HepG2 (cell line): Measurements from ENCODE around the gene LRRC10B. TPM values are rescaled to one million over a fixed set of nuclear protein-coding genes. Genes with fewer than 3 reads are reported as not detected.

Experiments
- ATAC-seq: fragments of 200-7000 bp; cut with Tn5 transposase; 3 replicates; pipeline ENCODE4 v1.9.1; 2020; ENCODE audit warnings: mild to moderate bottlenecking, moderate library complexity
- BruUV-seq: library from RNA; stranded (reverse); fragments of 400-500 nt; replicated peaks from 2 replicates; lab custom pipeline; 2021; lab: Mats Ljungman, UMichigan
- CTCF ChIA-PET: fragments of 300-600 bp; formaldehyde crosslinking; extraction: SDS; loops from one replicate; lab custom pipeline; 2021; ENCODE audit warnings: low total read pairs, inconsistent platforms, low intra/inter-chr PET ratio; lab: Yijun Ruan, JAX
- POLR2A ChIA-PET: fragments of 350-600 bp; sonication (Branson Sonifier 250); formaldehyde crosslinking; loops from one replicate; lab custom pipeline; 2020; ENCODE audit warnings: antibody characterized with exemption, inconsistent platforms; lab: Yijun Ruan, JAX
- DNase-seq: peaks from one replicate; pipeline ENCODE4 v3.0.0-alpha.2; 2015; ENCODE audit warnings: low spot score
- FAIRE-seq: peaks from 3 replicates; lab custom pipeline; 2011; peaks lifted over from hg19 to GRCh38; lab: Jason Lieb, UNC
- H2AFZ ChIP-seq: one replicate; pipeline ENCODE4 v1.6.1; 2011; ENCODE audit warnings: low read length, inconsistent platforms
- H3K27ac ChIP-seq: fragments of 300-600 bp; 3 replicates; pipeline ENCODE4 v1.8.0; 2011; ENCODE audit warnings: mixed run types, mild to moderate bottlenecking, mixed read lengths, low read length, inconsistent platforms; ENCODE audit not compliant: insufficient read depth; ENCODE audit errors: extremely low read length
- H3K27me3 ChIP-seq, 2 experiments: fragments of 200-600 bp in 1 of 2; 2 replicates in 1 of 2; 3 replicates in 1 of 2; pipeline versions ENCODE4 v1.6.0 to v1.8.0; 2011; ENCODE audit warnings: low read length in 2 of 2, mild to moderate bottlenecking in 2 of 2, moderate library complexity in 2 of 2, inconsistent platforms in 1 of 2; ENCODE audit not compliant: insufficient read depth in 2 of 2, control insufficient read depth in 1 of 2
- H3K36me3 ChIP-seq, 2 experiments: fragments of 200-600 bp in 1 of 2; replicated peaks in 1 of 2; 2 replicates in 1 of 2; 3 replicates in 1 of 2; pipeline versions ENCODE4 v1.5.1 to v1.8.0; 2011; ENCODE audit warnings: low read length in 2 of 2, inconsistent platforms in 1 of 2; ENCODE audit not compliant: insufficient read depth in 2 of 2, control insufficient read depth in 1 of 2
- H3K4me1 ChIP-seq: 2 replicates; pipeline ENCODE4 v1.5.1; 2012; ENCODE audit warnings: low read length, inconsistent platforms; ENCODE audit not compliant: insufficient read depth
- H3K4me2 ChIP-seq: 2 replicates; pipeline ENCODE4 v1.6.0; 2011; ENCODE audit warnings: low read depth, low read length, inconsistent platforms
- H3K4me3 ChIP-seq, 3 experiments: fragments of 200-600 bp in 1 of 3; sonication (generic), shearing (Covaris generic) in 1 of 3; replicated peaks in 1 of 3; 2 replicates each; pipeline ENCODE4 v1.5.1; 2011 to 2016; ENCODE audit warnings: low read length in 3 of 3, inconsistent platforms in 2 of 3, low read depth in 2 of 3, mild to moderate bottlenecking in 2 of 3, control low read depth in 1 of 3, mixed read lengths in 1 of 3; ENCODE audit not compliant: insufficient read depth in 1 of 3
- H3K79me2 ChIP-seq: one replicate; pipeline ENCODE4 v1.6.1; 2011; ENCODE audit warnings: low read length, inconsistent platforms; ENCODE audit not compliant: insufficient read depth
- H3K9ac ChIP-seq: 2 replicates; pipeline ENCODE4 v1.6.0; 2011; ENCODE audit warnings: mild to moderate bottlenecking, low read depth, low read length, inconsistent platforms; ENCODE audit not compliant: insufficient read depth
- H3K9me3 ChIP-seq: 2 replicates; pipeline ENCODE4 v1.5.1; 2012; ENCODE audit warnings: mild to moderate bottlenecking, low read length
- H4K20me1 ChIP-seq: 2 replicates; pipeline ENCODE4 v1.6.0; 2011; ENCODE audit warnings: inconsistent platforms, mild to moderate bottlenecking, low read length, moderate library complexity; ENCODE audit not compliant: insufficient read depth
- AGO2 ChIP-seq: fragments of 200-400 bp; formaldehyde crosslinking; optimal IDR thresholded peaks from 2 replicates; pipeline ENCODE3; 2017; ENCODE audit warnings: mild to moderate bottlenecking, low read depth, low read length, moderate library complexity
- ESRRA ChIP-seq: sonication (generic); formaldehyde crosslinking; IDR thresholded peaks from 2 replicates; pipeline ENCODE4 v1.5.1; 2020; ENCODE audit warnings: mild to moderate bottlenecking, low read depth, missing genetic modification reagents
- HNF4A ChIP-seq: sonication (generic); formaldehyde crosslinking; IDR thresholded peaks from 2 replicates; pipeline ENCODE4 v1.4.0; 2020; ENCODE audit warnings: missing genetic modification reagents
- HNF4G ChIP-seq, 2 experiments: sonication (generic) in 1 of 2; formaldehyde crosslinking in 1 of 2; IDR thresholded peaks; 2 replicates each; pipeline versions ENCODE4 v1.4.0 to v1.6.1; 2011 to 2020; ENCODE audit warnings: borderline replicate concordance in 2 of 2, low read depth in 2 of 2, mild to moderate bottlenecking in 2 of 2, low read length in 1 of 2, missing genetic modification reagents in 1 of 2, moderate library complexity in 1 of 2
- TOPORS ChIP-seq: sonication (generic); formaldehyde crosslinking; IDR thresholded peaks from 2 replicates; pipeline ENCODE4 v1.8.0; 2023; ENCODE audit warnings: mild to moderate bottlenecking, missing genetic modification reagents
- ZNF687 ChIP-seq: sonication (generic); formaldehyde crosslinking; IDR thresholded peaks from 2 replicates; pipeline ENCODE4 v1.5.1; 2020; ENCODE audit warnings: mild to moderate bottlenecking, missing genetic modification reagents, moderate library complexity
- ZNF704 ChIP-seq: sonication (generic); formaldehyde crosslinking; IDR thresholded peaks from 2 replicates; pipeline ENCODE4 v1.8.1; 2023; ENCODE audit warnings: mild to moderate bottlenecking, inconsistent platforms, moderate library complexity, missing genetic modification reagents, borderline replicate concordance
- ZNF788 ChIP-seq: sonication (generic); formaldehyde crosslinking; IDR thresholded peaks from 2 replicates; pipeline ENCODE4 v1.5.0; 2020; ENCODE audit warnings: mild to moderate bottlenecking, missing genetic modification reagents, borderline replicate concordance
- WGBS: methylation state at CpG from one replicate; pipeline ENCODE4 v1.1.6; 2017; ENCODE audit warnings: low lambda C conversion rate; 5-methylcytosine and 5-hydroxymethylcytosine counted together
- in situ Hi-C: cut with HindIII; loops from 2 replicates; pipeline ENCODE4 v1.10.0; 2017; ENCODE audit warnings: low pct_unique_long_range_greater_than_20kb; ENCODE audit not compliant: extremely low pct_ligation_motif_present
- intact Hi-C: fragments of 100-400 bp; cut with micrococcal nuclease; formaldehyde crosslinking; loops from one replicate; pipeline ENCODE4 v1.10.0; 2022; ENCODE audit not compliant: unreplicated experiment
- polyA plus RNA-seq, 8 experiments: library from polyadenylated mRNA; depleted of rRNA in 3 of 8; stranded (reverse) in 7 of 8; unstranded in 1 of 8; fragments of >200 nt; fragmentation: Illumina TruSeq in 4 of 8; extraction: Trizol in 4 of 8; gene quantifications; 2 replicates each; pipeline versions ENCODE4 v1.2.1 to v1.2.3, GENCODE V29; 2011 to 2016; ENCODE audit warnings: low read depth in 4 of 8, missing spikeins in 1 of 8, mixed read lengths in 1 of 8; ENCODE audit not compliant: insufficient read depth in 1 of 8
- total RNA-seq, 5 experiments: library from RNA; depleted of rRNA; stranded (reverse); fragments of >200 nt; fragmentation: Illumina TruSeq; extraction: Trizol; gene quantifications; 2 replicates each; pipeline ENCODE4 v1.2.3, GENCODE V29; 2016; ENCODE audit warnings: low read depth in 1 of 5

The LRRC10B gene
- total and polyA plus RNA-seq, 2 of the 13 experiments (the other 11 are each of a cell fraction or from before 2014, with no cell fraction given), result not detected

DNA sequence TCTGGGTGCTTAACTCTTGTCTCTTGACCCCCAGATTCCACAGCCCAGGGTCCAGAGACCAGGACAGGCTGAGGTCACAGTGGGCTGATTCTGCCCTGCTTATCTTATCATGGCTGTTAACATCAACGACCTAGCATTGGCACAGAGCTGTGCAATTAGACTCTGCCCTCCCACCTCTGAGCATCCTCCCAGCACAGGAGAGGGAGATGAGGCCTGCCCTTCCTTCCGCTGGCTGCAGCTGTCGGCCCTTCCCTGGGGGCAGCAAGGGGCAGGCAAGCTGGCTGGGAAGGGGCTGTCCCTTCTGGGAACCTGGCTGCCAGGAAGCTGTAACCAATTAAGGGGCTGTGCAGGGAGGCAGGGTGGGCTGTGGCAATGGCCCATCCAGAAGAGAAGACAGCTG, 22.5 kb downstream of the LRRC10B start:
- H3K27ac ChIP-seq, result no peak overlapping the region
- 0 out of 3 replicates have a peak, but pooled peaks have one; percentile 7 for ATAC-seq
- H3K4me3 ChIP-seq, result no peak overlapping the region

More for the DNA sequence above, 22.5 kb downstream of the LRRC10B start:
- ChIA-PET CTCF (no interaction called here), POLR2A (no interaction called here)
- H3K4me1 ChIP-seq, result peaks cover 48% of the 10 kb centered on the region
- 11% methylated on average over 3 of the region's 3 CpGs for WGBS
- in situ Hi-C loops (loop anchor here (5.0 kb wide), 1 partner anchor 106 kb away; no protein-coding TSS in a partner anchor), intact Hi-C loops (no loop called here)
- no peaks in the 10 kb centered on the region for H3K9me3 ChIP-seq
- H4K20me1 ChIP-seq, result no peaks in the 10 kb centered on the region
- H2AFZ ChIP-seq, result no peak overlapping the region
- no peaks in the 10 kb centered on the region for H3K79me2 ChIP-seq
- H3K4me2 ChIP-seq, result no peak overlapping the region; the same call in 1 of the 2 replicates
- TF ChIP-seq HNF4G (IDR thresholded peaks at IDR 0.05; ENCODE audit: borderline replicate concordance, low read depth, low read length) (0 out of 2 replicates have a peak, but pooled peaks have one; percentile 10), HNF4G (CRISPR knock-in tag; IDR thresholded peaks at IDR 0.05; ENCODE audit: borderline replicate concordance, low read depth) (no peak), ZNF704 (CRISPR knock-in tag) (no peak), ZNF687 (CRISPR knock-in tag) (peak; percentile 22; the same call in 1 of the 2 replicates), TOPORS (CRISPR knock-in tag) (0 out of 2 replicates have a peak, but pooled peaks have one; percentile 11), AGO2 (no peak), HNF4A (CRISPR knock-in tag) (peak; percentile 49), ESRRA (CRISPR knock-in tag) (peak; percentile 28; the same call in 1 of the 2 replicates), ZNF788 (CRISPR knock-in tag) (0 out of 2 replicates have a peak, but pooled peaks have one; percentile 20)
- no peaks in the 10 kb centered on the region for H3K36me3 ChIP-seq
- no TSS peak for BruUV-seq
- H3K27me3 ChIP-seq, result peaks cover 0 to 6% of the 10 kb centered on the region in 2 experiments; a peak in 1 of 5 replicates
- H3K9ac ChIP-seq, result no peak overlapping the region
- FAIRE-seq (no peak), DNase-seq (no peak)
